Measurements from ENCODE around the gene HSPE1. TPM values are rescaled to one million over a fixed set of nuclear protein-coding genes. Genes with fewer than 3 reads are reported as not detected.

Gene HSPE1
- total RNA-seq, 1 donor from 2014 or later = 80.4 TPM

- H3K36me3 ChIP-seq (ENCODE audit: control insufficient read depth in 3 of 3, insufficient read depth in 3 of 3, low read length in 3 of 3) = peaks cover 22 to 48% (median 45%) of the 10 kb centered on the region in 3 donors
- peaks cover 30 to 46% (median 34%) of the 10 kb centered on the region in 3 donors for H3K4me1 ChIP-seq (ENCODE audit: control insufficient read depth in 3 of 3, insufficient read depth in 3 of 3, low read length in 3 of 3)
- H3K27ac ChIP-seq (ENCODE audit: low read depth, low read length) = no peak overlapping the region
- no peaks in the 10 kb centered on the region for H3K27me3 ChIP-seq (ENCODE audit: control insufficient read depth in 3 of 3, insufficient read depth in 3 of 3, low read length in 3 of 3)
- H3K4me3 ChIP-seq (ENCODE audit: low read length in 3 of 3) = no peak overlapping the region
- H3K9me3 ChIP-seq (ENCODE audit: control insufficient read depth in 3 of 3, low read length in 3 of 3) = no peaks in the 10 kb centered on the region
- H3K9ac ChIP-seq (ENCODE audit: low read depth in 1 of 3, low read length in 3 of 3) = peak overlapping the region in 1 of 3 donors; percentile 7
Observed at GRCh38 chr2:197497326-197497725, 2.9 kb upstream of the HSPE1 start.

GRCh38 chr2:197498235-197498936, 1.8 kb upstream of the HSPE1 start:
- peak overlapping the region; percentile 86 to 90 (median 89) for H3K4me3 ChIP-seq (ENCODE audit: low read length in 3 of 3)
- H3K9me3 ChIP-seq (ENCODE audit: control insufficient read depth in 3 of 3, low read length in 3 of 3) = no peaks in the 10 kb centered on the region
- H3K9ac ChIP-seq (ENCODE audit: low read depth in 1 of 3, low read length in 3 of 3) = peak overlapping the region; percentile 90 to 97 (median 95)
- peak overlapping the region; percentile 95 for H3K27ac ChIP-seq (ENCODE audit: low read depth, low read length)
- peaks cover 18 to 41% (median 37%) of the 10 kb centered on the region in 3 donors for H3K36me3 ChIP-seq (ENCODE audit: control insufficient read depth in 3 of 3, insufficient read depth in 3 of 3, low read length in 3 of 3)
- H3K27me3 ChIP-seq (ENCODE audit: control insufficient read depth in 3 of 3, insufficient read depth in 3 of 3, low read length in 3 of 3) = no peaks in the 10 kb centered on the region
- H3K4me1 ChIP-seq (ENCODE audit: control insufficient read depth in 3 of 3, insufficient read depth in 3 of 3, low read length in 3 of 3) = peaks cover 31 to 47% (median 35%) of the 10 kb centered on the region in 3 donors

- H3K36me3 ChIP-seq (ENCODE audit: control insufficient read depth in 3 of 3, insufficient read depth in 3 of 3, low read length in 3 of 3) = peaks cover 23 to 41% (median 38%) of the 10 kb centered on the region in 3 donors
- peak overlapping the region; percentile 95 for H3K27ac ChIP-seq (ENCODE audit: low read depth, low read length)
- H3K9ac ChIP-seq (ENCODE audit: low read depth in 1 of 3, low read length in 3 of 3) = peak overlapping the region; percentile 90 to 97 (median 95)
Observed at GRCh38 chr2:197498937-197499593, 1.1 kb upstream of the HSPE1 start.

GRCh38 chr2:197500503-197501131, 438 bp downstream of the HSPE1 start:
- Histone ChIP-seq H3K27ac (ENCODE audit: low read depth, low read length) (peak overlapping the region; percentile 95), H3K4me3 (ENCODE audit: low read length in 3 of 3) (peak overlapping the region; percentile 89 to 97 (median 90)), H3K27me3 (ENCODE audit: control insufficient read depth in 3 of 3, insufficient read depth in 3 of 3, low read length in 3 of 3) (no peaks in the 10 kb centered on the region), H3K36me3 (ENCODE audit: control insufficient read depth in 3 of 3, insufficient read depth in 3 of 3, low read length in 3 of 3) (peaks cover 24 to 34% (median 30%) of the 10 kb centered on the region in 3 donors), H3K9ac (ENCODE audit: low read depth in 1 of 3, low read length in 3 of 3) (peak overlapping the region; percentile 94 to 97 (median 95)), H3K9me3 (ENCODE audit: control insufficient read depth in 3 of 3, low read length in 3 of 3) (no peaks in the 10 kb centered on the region), H3K4me1 (ENCODE audit: control insufficient read depth in 3 of 3, insufficient read depth in 3 of 3, low read length in 3 of 3) (peaks cover 31 to 45% (median 35%) of the 10 kb centered on the region in 3 donors)

More at GRCh38 chr2:197498937-197499593, 1.1 kb upstream of the HSPE1 start:
- Histone ChIP-seq H3K9me3 (ENCODE audit: control insufficient read depth in 3 of 3, low read length in 3 of 3) (no peaks in the 10 kb centered on the region), H3K27me3 (ENCODE audit: control insufficient read depth in 3 of 3, insufficient read depth in 3 of 3, low read length in 3 of 3) (no peaks in the 10 kb centered on the region), H3K4me3 (ENCODE audit: low read length in 3 of 3) (peak overlapping the region; percentile 86 to 90 (median 89)), H3K4me1 (ENCODE audit: control insufficient read depth in 3 of 3, insufficient read depth in 3 of 3, low read length in 3 of 3) (peaks cover 31 to 47% (median 35%) of the 10 kb centered on the region in 3 donors)

GRCh38 chr2:197502201-197502600, 2.0 kb downstream of the HSPE1 start:
- H3K4me1 ChIP-seq (ENCODE audit: control insufficient read depth in 3 of 3, insufficient read depth in 3 of 3, low read length in 3 of 3) = peaks cover 28 to 35% (median 31%) of the 10 kb centered on the region in 3 donors
- no peak overlapping the region for H3K4me3 ChIP-seq (ENCODE audit: low read length in 3 of 3)
- H3K27ac ChIP-seq (ENCODE audit: low read depth, low read length) = peak overlapping the region; percentile 95
- H3K9ac ChIP-seq (ENCODE audit: low read depth in 1 of 3, low read length in 3 of 3) = peak overlapping the region; percentile 0 to 65 (median 28)
- peaks cover 14 to 25% (median 16%) of the 10 kb centered on the region in 3 donors for H3K36me3 ChIP-seq (ENCODE audit: control insufficient read depth in 3 of 3, insufficient read depth in 3 of 3, low read length in 3 of 3)
- no peaks in the 10 kb centered on the region for H3K27me3 ChIP-seq (ENCODE audit: control insufficient read depth in 3 of 3, insufficient read depth in 3 of 3, low read length in 3 of 3)
- no peaks in the 10 kb centered on the region for H3K9me3 ChIP-seq (ENCODE audit: control insufficient read depth in 3 of 3, low read length in 3 of 3)

GRCh38 chr2:197502685-197503084, 2.5 kb downstream of the HSPE1 start:
- Histone ChIP-seq H3K9me3 (ENCODE audit: control insufficient read depth in 3 of 3, low read length in 3 of 3) (no peaks in the 10 kb centered on the region), H3K36me3 (ENCODE audit: control insufficient read depth in 3 of 3, insufficient read depth in 3 of 3, low read length in 3 of 3) (peaks cover 14 to 25% (median 14%) of the 10 kb centered on the region in 3 donors)

GRCh38 chr2:197504000-197504399, 3.8 kb downstream of the HSPE1 start:
- no peak overlapping the region for H3K27ac ChIP-seq (ENCODE audit: low read depth, low read length)
- H3K9ac ChIP-seq (ENCODE audit: low read depth in 1 of 3, low read length in 3 of 3) = no peak overlapping the region
- H3K4me3 ChIP-seq (ENCODE audit: low read length in 3 of 3) = no peak overlapping the region
- H3K9me3 ChIP-seq (ENCODE audit: control insufficient read depth in 3 of 3, low read length in 3 of 3) = no peaks in the 10 kb centered on the region
- peaks cover 14 to 21% (median 14%) of the 10 kb centered on the region in 3 donors for H3K4me1 ChIP-seq (ENCODE audit: control insufficient read depth in 3 of 3, insufficient read depth in 3 of 3, low read length in 3 of 3)
- H3K36me3 ChIP-seq (ENCODE audit: control insufficient read depth in 3 of 3, insufficient read depth in 3 of 3, low read length in 3 of 3) = peaks cover 13 to 25% (median 14%) of the 10 kb centered on the region in 3 donors
- no peaks in the 10 kb centered on the region for H3K27me3 ChIP-seq (ENCODE audit: control insufficient read depth in 3 of 3, insufficient read depth in 3 of 3, low read length in 3 of 3)

More at GRCh38 chr2:197502685-197503084, 2.5 kb downstream of the HSPE1 start:
- Histone ChIP-seq H3K27me3 (ENCODE audit: control insufficient read depth in 3 of 3, insufficient read depth in 3 of 3, low read length in 3 of 3) (no peaks in the 10 kb centered on the region), H3K4me1 (ENCODE audit: control insufficient read depth in 3 of 3, insufficient read depth in 3 of 3, low read length in 3 of 3) (peaks cover 25 to 34% (median 27%) of the 10 kb centered on the region in 3 donors), H3K9ac (ENCODE audit: low read depth in 1 of 3, low read length in 3 of 3) (no peak overlapping the region), H3K27ac (ENCODE audit: low read depth, low read length) (no peak overlapping the region), H3K4me3 (ENCODE audit: low read length in 3 of 3) (no peak overlapping the region)

GRCh38 chr2:197504512-197504911, 4.3 kb downstream of the HSPE1 start:
- Histone ChIP-seq H3K36me3 (ENCODE audit: control insufficient read depth in 3 of 3, insufficient read depth in 3 of 3, low read length in 3 of 3) (peaks cover 14 to 25% (median 15%) of the 10 kb centered on the region in 3 donors), H3K27me3 (ENCODE audit: control insufficient read depth in 3 of 3, insufficient read depth in 3 of 3, low read length in 3 of 3) (no peaks in the 10 kb centered on the region), H3K4me3 (ENCODE audit: low read length in 3 of 3) (no peak overlapping the region), H3K9me3 (ENCODE audit: control insufficient read depth in 3 of 3, low read length in 3 of 3) (no peaks in the 10 kb centered on the region), H3K27ac (ENCODE audit: low read depth, low read length) (no peak overlapping the region), H3K9ac (ENCODE audit: low read depth in 1 of 3, low read length in 3 of 3) (no peak overlapping the region), H3K4me1 (ENCODE audit: control insufficient read depth in 3 of 3, insufficient read depth in 3 of 3, low read length in 3 of 3) (peaks cover 14 to 16% (median 14%) of the 10 kb centered on the region in 3 donors)

GRCh38 chr2:197506658-197507057, 6.5 kb downstream of the HSPE1 start:
- H3K4me1 ChIP-seq (ENCODE audit: control insufficient read depth in 3 of 3, insufficient read depth in 3 of 3, low read length in 3 of 3) = peaks cover 7% of the 10 kb centered on the region in 3 donors
- no peak overlapping the region for H3K9ac ChIP-seq (ENCODE audit: low read depth in 1 of 3, low read length in 3 of 3)
- no peak overlapping the region for H3K27ac ChIP-seq (ENCODE audit: low read depth, low read length)
- no peaks in the 10 kb centered on the region for H3K27me3 ChIP-seq (ENCODE audit: control insufficient read depth in 3 of 3, insufficient read depth in 3 of 3, low read length in 3 of 3)
- H3K36me3 ChIP-seq (ENCODE audit: control insufficient read depth in 3 of 3, insufficient read depth in 3 of 3, low read length in 3 of 3) = peaks cover 14 to 25% (median 14%) of the 10 kb centered on the region in 3 donors
- no peak overlapping the region for H3K4me3 ChIP-seq (ENCODE audit: low read length in 3 of 3)
- no peaks in the 10 kb centered on the region for H3K9me3 ChIP-seq (ENCODE audit: control insufficient read depth in 3 of 3, low read length in 3 of 3)
